Right renal pelvis (tissue), 4 donors: Measurements from ENCODE around the gene MYCT1. TPM values are rescaled to one million over a fixed set of nuclear protein-coding genes. Genes with fewer than 3 reads are reported as not detected.
"Not testable (repeated sequence)": the region's sequence is repeated elsewhere in the genome, so short reads cannot be mapped to it uniquely, and the experiment has no call there.

Source experiments
- DNase-seq, 4 donors: peaks; one replicate each; pipeline ENCODE4 v3.0.0-alpha.2; 2013; ENCODE audit warnings: low read depth in 4 of 4, low spot score in 3 of 4, missing footprints in 1 of 4
- polyA plus RNA-seq, 4 donors: library from polyadenylated mRNA; unstranded; fragments of 120-200 nt; gene quantifications; one replicate each; pipeline ENCODE4 v1.2.1, GENCODE V29; 2013; ENCODE audit not compliant: insufficient read length in 4 of 4

Gene MYCT1
- 10 to 100 TPM; 16.3 to 22.4 (median 19.7) TPM for polyA plus RNA-seq

DNA sequence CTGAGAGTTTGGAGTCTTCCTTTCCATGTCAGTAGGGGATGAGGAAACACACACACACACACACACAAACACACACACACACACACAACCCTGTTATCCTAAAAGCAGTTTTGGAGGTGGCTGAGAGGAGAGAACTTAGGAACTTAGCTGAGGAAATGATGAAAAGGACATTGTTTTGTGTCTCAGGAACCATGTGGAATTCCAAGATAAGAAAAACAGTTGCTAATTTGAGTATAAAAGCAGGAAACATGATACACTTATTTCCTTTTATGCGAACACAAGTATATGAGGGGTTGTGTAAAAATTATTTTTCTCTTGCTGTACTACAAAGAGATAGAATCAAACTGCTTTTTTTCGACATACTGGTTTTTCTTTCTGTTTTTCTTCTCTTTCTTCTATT, at the start of gene MYCT1:
Gene MYCT1 (plus strand): TSS at position 264 of the 400 bp plus-strand sequence. CDS start 6 bp downstream, at position 270.
- no peak for DNase-seq

DNA sequence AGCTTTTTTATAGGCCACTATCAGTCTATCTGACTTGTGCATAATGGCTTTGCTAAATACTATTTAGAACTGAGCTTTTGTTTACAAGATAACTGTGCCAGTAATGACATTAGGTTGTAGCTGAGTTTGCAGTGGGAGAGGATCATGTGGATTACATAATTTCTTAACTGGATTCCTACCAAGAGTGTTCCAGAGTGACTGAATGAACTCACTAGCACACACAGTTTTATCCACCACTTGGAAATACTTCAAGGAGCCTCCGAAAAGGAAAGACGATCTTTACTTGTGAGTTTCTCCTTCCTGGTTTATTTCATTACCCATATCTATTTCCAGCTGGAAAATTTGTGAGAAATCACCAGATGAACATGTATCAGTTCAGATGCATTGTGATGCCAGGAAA, 49.6 kb upstream of the MYCT1 start:
- no peak for DNase-seq

DNA sequence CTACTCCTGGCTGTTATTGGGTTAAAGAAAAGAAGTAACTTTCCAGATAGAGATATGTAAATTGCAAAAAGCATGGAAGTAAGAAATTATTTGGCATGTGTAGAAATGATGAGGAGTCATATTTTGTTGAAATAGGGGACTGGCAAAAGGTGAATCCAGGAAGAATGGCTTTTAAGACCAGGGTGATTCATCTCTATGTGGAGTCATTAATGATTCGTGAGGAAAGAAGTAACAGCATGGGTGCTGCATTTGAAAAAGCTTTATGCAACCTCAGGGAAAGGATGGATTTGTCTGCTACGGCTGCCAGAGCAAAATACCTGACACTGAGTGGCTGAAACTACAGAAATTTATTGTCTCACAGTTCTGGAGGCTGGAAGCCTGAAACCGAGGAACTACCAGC, 45.7 kb upstream of the MYCT1 start:
- no peak for DNase-seq

- no peak for DNase-seq
Measured at GRCh38 chr6:152661776-152662175, 35.9 kb upstream of the MYCT1 start.

- DNase-seq, result no peak
Measured at GRCh38 chr6:152669895-152670294, 27.8 kb upstream of the MYCT1 start.

- no peak for DNase-seq
Measured at GRCh38 chr6:152671171-152671570, 26.5 kb upstream of the MYCT1 start.

- DNase-seq, result no peak
Measured at GRCh38 chr6:152673236-152673635, 24.5 kb upstream of the MYCT1 start.

- DNase-seq, result no peak
Measured at GRCh38 chr6:152680151-152680550, 17.5 kb upstream of the MYCT1 start.

- DNase-seq, result no peak
Measured at GRCh38 chr6:152680879-152681517, 16.7 kb upstream of the MYCT1 start.

DNA sequence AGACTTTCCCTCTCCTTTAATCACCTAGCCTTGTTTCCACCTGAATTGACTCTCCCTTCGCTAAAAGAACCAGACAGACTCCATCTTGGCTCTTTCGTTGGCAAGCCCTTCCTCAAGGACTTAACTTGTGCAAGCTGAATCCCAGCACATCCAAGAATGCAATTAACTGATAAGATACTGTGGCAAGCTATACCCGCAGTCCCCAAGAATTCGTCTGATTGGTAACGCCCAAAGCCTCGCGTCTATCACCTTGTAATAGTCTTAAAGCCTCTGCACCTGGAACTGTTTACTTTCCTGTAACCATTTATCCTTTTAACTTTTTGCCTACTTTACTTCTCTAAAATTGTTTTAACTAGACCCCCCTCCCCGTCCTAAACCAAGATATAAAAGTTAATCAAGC, 15.6 kb upstream of the MYCT1 start:
- DNase-seq, result no peak

GRCh38 chr6:152682935-152683334, 14.8 kb upstream of the MYCT1 start:
- not testable (repeated sequence) for DNase-seq

DNA sequence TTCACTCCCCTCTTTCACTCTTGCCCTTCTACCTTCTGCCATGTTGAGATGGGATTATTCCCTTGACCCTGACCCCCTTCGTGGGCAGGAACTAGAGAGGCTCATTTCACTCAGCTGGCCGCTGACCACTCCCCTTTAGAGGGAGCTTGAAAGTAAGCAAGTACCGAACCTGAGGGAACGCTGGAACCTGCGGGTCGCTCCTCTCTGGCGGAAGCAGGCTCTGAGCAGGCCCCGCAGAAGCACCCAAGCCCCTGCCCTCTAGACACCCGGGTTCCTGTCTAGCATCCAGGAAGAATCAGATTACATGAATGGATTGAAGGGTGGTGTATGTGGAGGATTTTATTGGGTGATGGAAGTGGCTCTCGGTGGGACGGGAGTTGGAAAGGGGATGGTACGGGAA, 11.9 kb upstream of the MYCT1 start:
- DNase-seq, result no peak

GRCh38 chr6:152695372-152696045, 2.2 kb upstream of the MYCT1 start:
- no peak for DNase-seq

DNA sequence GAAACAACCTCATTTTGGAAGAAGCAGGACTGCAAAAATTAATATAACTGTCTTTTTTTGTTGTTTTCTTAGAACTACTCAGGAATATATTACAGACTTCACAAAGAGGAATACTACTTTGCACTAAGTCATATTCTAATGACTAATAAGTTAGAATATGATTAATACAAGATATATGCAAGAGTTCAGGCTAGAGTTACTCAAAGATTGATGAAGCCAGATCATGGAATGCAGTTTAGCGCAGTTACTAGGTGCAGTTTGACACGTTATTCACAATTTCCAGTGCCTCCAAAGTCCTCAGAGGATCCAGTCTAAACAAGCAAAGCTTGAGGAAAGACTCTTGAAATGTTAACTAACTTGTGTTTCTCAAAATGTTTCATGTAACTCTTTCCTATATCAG, 1.2 kb upstream of the MYCT1 start:
- no peak for DNase-seq

DNA sequence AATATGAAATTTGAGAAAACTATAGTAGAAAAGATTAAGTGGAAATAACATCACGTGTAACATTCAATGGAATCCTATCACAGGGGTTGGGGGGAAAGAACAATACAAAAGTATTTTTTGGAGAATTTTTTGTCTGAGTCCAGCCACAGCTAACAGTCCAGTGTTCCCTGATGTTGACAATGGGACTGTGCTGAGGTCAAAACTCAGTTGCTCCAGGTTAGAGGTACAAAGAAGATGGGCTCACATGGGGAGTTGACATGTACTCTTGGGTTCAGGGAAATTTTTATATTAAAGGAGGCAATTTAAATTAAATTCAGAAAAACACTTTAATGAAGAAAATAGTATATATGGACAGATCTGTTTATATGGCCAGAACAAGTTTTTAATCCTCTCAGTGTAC, 995 bp downstream of the MYCT1 start:
- DNase-seq, result no peak

DNA sequence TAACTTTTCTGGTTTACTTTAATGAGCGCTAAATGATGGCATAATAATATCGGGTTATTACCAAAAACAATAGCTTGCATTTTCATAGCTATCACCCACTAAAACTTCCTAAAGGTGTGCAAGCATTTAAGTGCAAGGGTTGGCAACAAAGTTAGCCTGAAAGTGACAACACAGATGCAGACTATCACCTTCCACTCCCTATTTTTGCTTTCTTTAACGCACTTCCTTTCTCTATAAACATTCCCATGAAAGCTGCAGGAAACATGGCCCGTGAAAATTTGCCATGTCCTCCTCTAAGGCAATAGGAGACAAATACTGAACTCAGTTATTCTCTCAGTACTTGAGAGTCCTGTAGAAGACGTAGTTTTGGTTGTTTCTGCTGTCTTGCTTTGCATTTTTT, 2.7 kb downstream of the MYCT1 start:
- DNase-seq, result no peak

DNA sequence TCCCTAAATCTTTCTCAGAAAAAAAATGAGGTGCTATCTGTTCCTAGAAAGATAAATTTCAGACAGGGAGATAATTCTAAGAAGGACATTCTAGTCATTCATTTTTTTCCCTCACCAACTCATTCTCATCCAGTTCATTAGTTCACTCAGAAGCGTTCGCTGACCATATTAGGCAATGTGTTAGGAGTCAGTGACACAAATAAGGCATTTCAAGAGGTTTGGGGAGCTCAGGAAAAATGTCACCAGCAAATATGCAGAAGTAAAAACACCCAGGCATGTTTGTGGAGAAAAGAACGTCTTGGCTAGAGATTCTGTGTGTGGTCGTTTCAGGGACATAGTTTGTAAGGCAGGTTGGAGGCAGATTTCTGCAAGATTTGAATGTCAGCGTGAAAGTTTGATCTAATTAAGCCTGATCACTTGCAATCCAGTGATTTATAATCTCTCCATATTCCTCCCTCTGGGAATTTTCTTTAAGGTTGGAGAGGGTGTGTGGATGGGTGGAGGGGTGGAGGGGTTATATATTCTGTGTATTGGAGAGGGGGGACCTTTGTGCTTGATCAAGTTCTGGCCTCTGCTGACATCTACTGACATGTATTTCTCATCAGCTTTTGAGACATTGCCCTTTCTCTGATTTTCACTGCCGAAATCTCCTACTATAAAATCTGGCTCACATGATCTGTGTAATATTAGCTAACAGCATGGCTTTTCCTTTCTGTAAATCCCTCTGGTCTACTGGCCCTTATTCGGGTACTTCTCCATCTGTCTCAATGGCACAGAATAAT, 3.6 kb downstream of the MYCT1 start:
- DNase-seq, result no peak

GRCh38 chr6:152701863-152702401, 4.2 kb downstream of the MYCT1 start:
- no peak for DNase-seq

DNA sequence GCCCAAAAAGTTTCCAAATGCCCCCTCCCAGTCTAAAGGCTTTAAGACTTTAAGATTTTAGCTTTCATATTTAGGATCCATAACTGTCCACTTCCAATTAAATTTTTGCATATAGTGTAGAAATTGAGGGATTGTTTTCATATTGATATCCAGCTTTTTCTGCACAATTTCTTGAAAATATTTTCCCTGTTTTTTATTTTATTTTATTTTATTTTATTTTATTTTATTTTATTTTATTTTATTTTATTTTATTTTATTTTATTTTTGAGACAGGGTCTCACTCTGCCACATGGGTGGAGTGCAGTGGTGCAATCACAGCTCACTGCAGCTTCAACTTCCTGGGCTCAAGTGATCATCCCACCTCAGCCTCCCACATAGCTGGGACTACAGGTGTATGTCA, 6.1 kb downstream of the MYCT1 start:
- not testable (repeated sequence) for DNase-seq

DNA sequence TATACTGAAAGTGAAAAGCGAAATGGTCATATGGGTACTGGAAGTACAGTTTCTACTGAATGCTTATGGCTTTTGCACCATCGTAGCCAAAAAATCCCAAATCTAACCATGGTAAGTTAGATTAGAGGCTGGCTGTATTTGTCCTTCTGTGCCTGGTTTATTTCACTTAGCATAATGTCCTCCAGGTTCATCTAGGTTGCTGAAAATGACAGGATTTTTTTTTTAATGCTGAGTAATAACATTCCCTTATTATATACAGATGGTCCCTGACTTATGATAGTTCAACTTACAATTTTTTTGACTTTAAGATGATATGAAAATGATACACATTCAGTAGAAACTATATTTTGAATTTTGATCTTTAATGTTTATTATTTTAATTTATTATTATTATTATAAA, 7.6 kb downstream of the MYCT1 start:
- DNase-seq, result no peak

DNA sequence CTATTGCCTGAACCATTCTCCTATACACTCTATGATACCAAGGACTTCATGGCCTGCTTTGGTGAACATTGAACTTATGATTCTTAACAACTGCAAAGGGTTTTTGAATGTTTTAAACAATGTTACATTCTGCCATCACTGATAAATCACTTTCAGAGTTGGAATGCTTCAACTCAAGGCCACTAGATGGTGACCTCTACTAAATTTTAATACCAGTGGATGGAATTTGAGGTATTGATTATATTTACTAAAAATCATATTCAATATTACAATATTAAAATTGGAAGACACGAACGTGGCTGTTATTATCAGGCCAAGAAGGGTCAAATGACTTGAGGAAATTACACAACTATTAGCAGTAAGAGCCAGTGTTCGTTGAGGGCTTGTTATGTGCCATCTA, 18.6 kb downstream of the MYCT1 start:
- DNase-seq, result no peak
